Stomach (tissue), 9 donors: ENCODE data around the gene STAT5A. TPM values are rescaled to one million over a fixed set of nuclear protein-coding genes. Genes with fewer than 3 reads are reported as not detected.

Source experiments
- DNase-seq, 2 donors: peaks; one replicate each; pipeline versions ENCODE4 v3.0.0 to v3.0.0-alpha.2; 2013 to 2019
- H3K27ac ChIP-seq, 5 donors: fragments of 200-600 bp in 4 of 5; sonication (generic) in 4 of 5; one replicate each; pipeline ENCODE4 v1.5.1; 2013 to 2019; ENCODE audit warnings: mild to moderate bottlenecking in 1 of 5, moderate library complexity in 1 of 5
- H3K27me3 ChIP-seq, 3 donors: fragments of 200-600 bp; sonication (generic); one replicate each; pipeline ENCODE4 v1.5.1; 2017 to 2019; ENCODE audit warnings: mixed run types in 1 of 3
- H3K36me3 ChIP-seq, 4 donors: fragments of 200-600 bp; sonication (generic); 1 replicate in 3 of 4; 2 replicates in 1 of 4; pipeline ENCODE4 v1.5.1; 2016 to 2019
- H3K4me1 ChIP-seq, 4 donors: fragments of 200-600 bp; sonication (generic); one replicate each; pipeline ENCODE4 v1.5.1; 2016 to 2019
- H3K4me3 ChIP-seq, 4 donors: fragments of 200-600 bp; sonication (generic) in 3 of 4; one replicate each; pipeline ENCODE4 v1.5.1; 2016 to 2019; ENCODE audit warnings: mild to moderate bottlenecking in 1 of 4
- H3K9me3 ChIP-seq, 4 donors: fragments of 200-600 bp; sonication (generic); one replicate each; pipeline ENCODE4 v1.5.1; 2016 to 2019
- EP300 ChIP-seq: sonication (generic); formaldehyde crosslinking; IDR thresholded peaks from one replicate; pipeline ENCODE4 v1.6.1; 2017; ENCODE audit warnings: antibody characterized with exemption
- POLR2A ChIP-seq, 4 donors: fragments of 450-650 bp; IDR thresholded peaks; one replicate each; pipeline ENCODE4 v1.6.1; 2016; ENCODE audit warnings: antibody characterized with exemption in 4 of 4, control low read depth in 2 of 4, mild to moderate bottlenecking in 1 of 4, moderate library complexity in 1 of 4
- POLR2AphosphoS5 ChIP-seq, 3 donors: sonication (generic); formaldehyde crosslinking; IDR thresholded peaks; one replicate each; pipeline ENCODE4 v1.6.1; 2016; ENCODE audit warnings: antibody characterized with exemption in 3 of 3
- WGBS, 5 donors: extraction: QIAGEN DNeasy Blood & Tissue Kit in 3 of 5; methylation state at CpG; one replicate each; pipeline versions ENCODE4 v1.1.5 to v1.1.7; 2013 to 2018; 5-methylcytosine and 5-hydroxymethylcytosine counted together
- intact Hi-C: fragments of 100-400 bp; cut with DNase I; formaldehyde crosslinking; loops from one replicate; pipeline ENCODE4 v1.15.1; 2023; ENCODE audit warnings: low total_unique reads
- polyA plus RNA-seq, 3 donors: library from polyadenylated mRNA; stranded (reverse); fragments of 200-250 nt; gene quantifications; one replicate each; pipeline ENCODE4 v1.2.3, GENCODE V29; 2013
- total RNA-seq, 5 donors: library from RNA; depleted of rRNA; stranded (reverse); fragments of >200 nt; gene quantifications; one replicate each; pipeline versions ENCODE4 v1.1.0 to v1.2.3, GENCODE V29; 2014 to 2016
- TF ChIP-seq, protein P1 (sequence below), 7 experiments: fragments of 450-650 bp in 4 of 7; fragments of 200-600 bp in 3 of 7; sonication (generic) in 3 of 7; IDR thresholded peaks; one replicate each; pipeline ENCODE4 v1.5.1; 2016 to 2019; ENCODE audit warnings: antibody characterized with exemption in 7 of 7, control low read depth in 2 of 7, mild to moderate bottlenecking in 1 of 7
- donor health status: healthy with polysubstance abuse.
- donor health status: Bipolar disorder and iron deficiency.
- donor health status: healthy.

Gene STAT5A
- total and polyA plus RNA-seq, 8 donors, result 9.6 to 81.7 (median 16.6) TPM

DNA sequence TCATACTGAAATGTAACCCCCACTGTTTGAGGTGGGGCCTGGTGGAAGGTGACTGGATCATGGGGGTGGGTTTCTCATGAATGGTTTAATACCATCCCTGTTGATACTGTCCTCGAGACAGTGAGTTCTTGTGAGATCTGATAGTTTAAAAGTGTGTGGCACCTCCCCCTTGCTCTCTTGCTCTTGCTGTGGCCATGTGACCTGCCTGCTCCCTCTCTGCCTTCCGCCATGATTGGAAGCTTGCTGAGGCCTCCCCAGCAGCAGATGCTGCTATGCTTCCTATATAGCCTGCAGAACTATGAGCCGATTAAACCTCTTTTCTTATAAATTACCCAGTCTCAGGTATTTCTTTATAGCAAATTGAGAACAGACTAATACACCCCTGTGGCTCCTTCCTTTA lies 59.3 kb downstream of the STAT5A start:
- peaks cover 37 to 51% (median 47%) of the 10 kb centered on the region in 4 donors for H3K36me3 ChIP-seq
- no peak for DNase-seq
- H3K9me3 ChIP-seq, result no peaks in the 10 kb centered on the region
- H3K27me3 ChIP-seq, result no peaks in the 10 kb centered on the region
- H3K4me1 ChIP-seq, result peaks cover 16 to 69% (median 37%) of the 10 kb centered on the region in 4 donors
- whole genome bisulfite sequencing, 5 donors, result 79 to 84% (median 83%) methylated on average over 3 of the region's 3 CpGs
- TF ChIP-seq POLR2AphosphoS5 (IDR thresholded peaks at IDR 0.05) (no peak), EP300 (no peak), POLR2A (IDR thresholded peaks at IDR 0.05) (no peak)
- TF ChIP-seq, protein P1, sequence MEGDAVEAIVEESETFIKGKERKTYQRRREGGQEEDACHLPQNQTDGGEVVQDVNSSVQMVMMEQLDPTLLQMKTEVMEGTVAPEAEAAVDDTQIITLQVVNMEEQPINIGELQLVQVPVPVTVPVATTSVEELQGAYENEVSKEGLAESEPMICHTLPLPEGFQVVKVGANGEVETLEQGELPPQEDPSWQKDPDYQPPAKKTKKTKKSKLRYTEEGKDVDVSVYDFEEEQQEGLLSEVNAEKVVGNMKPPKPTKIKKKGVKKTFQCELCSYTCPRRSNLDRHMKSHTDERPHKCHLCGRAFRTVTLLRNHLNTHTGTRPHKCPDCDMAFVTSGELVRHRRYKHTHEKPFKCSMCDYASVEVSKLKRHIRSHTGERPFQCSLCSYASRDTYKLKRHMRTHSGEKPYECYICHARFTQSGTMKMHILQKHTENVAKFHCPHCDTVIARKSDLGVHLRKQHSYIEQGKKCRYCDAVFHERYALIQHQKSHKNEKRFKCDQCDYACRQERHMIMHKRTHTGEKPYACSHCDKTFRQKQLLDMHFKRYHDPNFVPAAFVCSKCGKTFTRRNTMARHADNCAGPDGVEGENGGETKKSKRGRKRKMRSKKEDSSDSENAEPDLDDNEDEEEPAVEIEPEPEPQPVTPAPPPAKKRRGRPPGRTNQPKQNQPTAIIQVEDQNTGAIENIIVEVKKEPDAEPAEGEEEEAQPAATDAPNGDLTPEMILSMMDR (IDR thresholded peaks at IDR 0.05), result no peak
- intact Hi-C loops, result no loop called here
- H3K4me3 ChIP-seq, result no peak overlapping the region
- H3K27ac ChIP-seq, result peak overlapping the region in 4 of 5 donors; percentile 57 to 66 (median 60)

DNA sequence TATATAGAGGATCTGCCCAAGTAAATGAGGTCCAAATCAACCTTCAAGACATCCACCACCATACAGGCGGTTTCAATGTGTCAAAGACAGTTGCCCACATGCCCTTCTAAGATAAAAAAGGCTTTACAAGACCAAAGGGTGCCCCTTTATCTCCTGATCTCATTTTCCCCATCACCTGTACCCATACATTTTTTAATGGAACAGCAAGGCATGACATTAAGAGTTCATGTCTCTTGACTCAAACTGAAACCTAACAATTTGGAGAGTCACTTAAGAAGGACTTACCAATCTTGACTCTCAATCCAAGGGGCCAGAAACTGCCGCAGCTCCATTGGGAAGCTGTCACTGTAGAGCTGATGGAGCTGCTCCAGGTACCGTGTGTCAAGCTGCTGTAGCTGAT lies 59.8 kb downstream of the STAT5A start:
- TF ChIP-seq POLR2AphosphoS5 (IDR thresholded peaks at IDR 0.05), result no peak
- no peak for TF ChIP-seq POLR2A (IDR thresholded peaks at IDR 0.05)
- TF ChIP-seq, protein P1 (IDR thresholded peaks at IDR 0.05), result no peak
- no peak for TF ChIP-seq EP300

DNA sequence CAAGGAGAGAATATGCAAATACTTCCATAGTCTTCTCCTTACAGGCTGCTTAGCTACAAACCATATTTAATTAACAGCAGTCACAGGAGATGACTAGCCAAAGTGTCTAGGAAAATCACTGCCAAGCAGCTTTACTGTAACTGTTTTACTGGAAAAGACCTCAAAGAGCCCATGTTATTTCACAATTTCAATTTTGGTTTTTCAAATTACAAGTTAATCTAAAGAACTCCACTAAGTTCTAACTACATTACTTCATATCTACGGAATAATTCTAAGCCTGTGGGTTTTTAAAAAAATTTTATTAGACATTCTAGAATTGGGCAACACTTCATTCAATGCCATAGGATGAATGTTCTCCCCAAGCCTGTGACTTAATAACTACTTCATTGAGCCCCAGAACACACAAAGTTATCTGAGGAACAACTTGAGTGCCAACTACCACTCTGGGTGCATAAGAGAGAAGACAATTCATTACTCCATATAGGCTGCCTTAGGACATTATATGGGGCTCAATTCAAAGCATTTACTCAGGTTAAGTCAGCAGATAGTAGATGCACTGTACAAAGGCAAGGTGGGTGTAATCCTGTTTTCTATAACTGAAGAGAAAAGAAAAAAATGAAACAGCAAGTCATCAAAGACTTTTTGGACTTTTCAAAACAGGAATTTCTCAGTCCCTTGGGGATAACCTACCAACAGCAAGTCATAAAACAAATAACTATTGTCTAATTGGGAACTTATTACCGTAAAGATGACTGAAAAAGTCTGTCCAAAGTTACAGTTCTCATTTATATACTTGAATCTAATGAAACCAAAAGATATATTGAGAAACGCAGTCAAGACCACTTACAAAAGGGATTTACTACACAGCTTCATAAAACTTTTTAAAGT lies 66.9 kb downstream of the STAT5A start:
- H3K27me3 ChIP-seq, result no peaks in the 10 kb centered on the region
- intact Hi-C loops, result no loop called here
- TF ChIP-seq, protein P1 (IDR thresholded peaks at IDR 0.05), result no peak
- TF ChIP-seq POLR2A (IDR thresholded peaks at IDR 0.05) (no peak), POLR2AphosphoS5 (IDR thresholded peaks at IDR 0.05) (no peak), EP300 (no peak)
- H3K27ac ChIP-seq, result peak overlapping the region in 1 of 5 donors; percentile 4
- WGBS, 5 donors, result 68 to 75% (median 71%) methylated on average over 3 of the region's 3 CpGs
- H3K4me1 ChIP-seq, result peaks cover 9 to 78% (median 56%) of the 10 kb centered on the region in 4 donors
- no peak for DNase-seq
- no peaks in the 10 kb centered on the region for H3K36me3 ChIP-seq
- H3K9me3 ChIP-seq, result no peaks in the 10 kb centered on the region
- no peak overlapping the region for H3K4me3 ChIP-seq

More for the DNA sequence above, 59.8 kb downstream of the STAT5A start:
- no peak overlapping the region for H3K4me3 ChIP-seq
- intact Hi-C loops, result no loop called here
- H3K36me3 ChIP-seq, result peaks cover 33 to 46% (median 42%) of the 10 kb centered on the region in 4 donors
- H3K27ac ChIP-seq, result peak overlapping the region in 2 of 5 donors; percentile 59 to 66
- peaks cover 16 to 72% (median 40%) of the 10 kb centered on the region in 4 donors for H3K4me1 ChIP-seq
- WGBS, 5 donors, result 90 to 97% (median 96%) methylated on average over 3 of the region's 3 CpGs
- H3K9me3 ChIP-seq, result no peaks in the 10 kb centered on the region
- no peaks in the 10 kb centered on the region for H3K27me3 ChIP-seq
- DNase-seq, result no peak

DNA sequence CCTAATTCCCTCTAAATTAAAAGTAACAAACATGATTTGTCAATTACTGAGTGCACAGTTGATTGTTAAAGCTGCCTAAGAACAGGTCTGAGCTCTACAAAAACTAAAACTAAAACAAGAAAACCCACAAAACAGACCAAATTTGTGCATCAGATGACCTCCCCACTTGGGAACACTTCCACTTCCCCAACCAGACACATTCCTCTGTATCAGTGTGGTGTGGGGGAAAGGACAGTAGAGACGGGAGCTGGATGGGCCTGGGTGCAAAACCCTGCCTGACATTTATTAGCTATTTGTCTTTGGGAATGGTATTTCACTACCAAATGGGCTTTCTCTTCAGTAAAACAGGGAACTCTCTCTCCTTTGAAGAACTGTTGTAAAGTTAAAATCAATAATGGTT lies 70.1 kb downstream of the STAT5A start:
- 67 to 88% (median 82%) methylated on average over 1 of the region's 1 CpG for WGBS, 5 donors
- H3K4me3 ChIP-seq, result no peak overlapping the region
- H3K36me3 ChIP-seq, result no peaks in the 10 kb centered on the region

More for the DNA sequence above, 70.1 kb downstream of the STAT5A start:
- Histone ChIP-seq H3K27me3 (no peaks in the 10 kb centered on the region), H3K4me1 (peaks cover 23 to 86% (median 69%) of the 10 kb centered on the region in 4 donors), H3K9me3 (no peaks in the 10 kb centered on the region), H3K27ac (no peak overlapping the region)
- intact Hi-C loops, result no loop called here
- no peak for DNase-seq
- TF ChIP-seq, protein P1 (IDR thresholded peaks at IDR 0.05), result no peak
- TF ChIP-seq EP300 (no peak), POLR2AphosphoS5 (IDR thresholded peaks at IDR 0.05) (no peak), POLR2A (IDR thresholded peaks at IDR 0.05) (no peak)
